Activated CD8-positive, alpha-beta T cell treated with anti-CD3 and anti-CD28 coated beads for 36 hours (primary cell): ENCODE results near the gene RETREG1. TPM values are rescaled to one million over a fixed set of nuclear protein-coding genes. Genes with fewer than 3 reads are reported as not detected.

Experiments used
- ATAC-seq: fragments of 200-7000 bp; cut with Tn5 transposase; one replicate; pipeline ENCODE4 v1.10.0; 2021; ENCODE audit warnings: mild to moderate bottlenecking, moderate library complexity
- CTCF ChIA-PET: fragments of 350-600 bp; sonication (Branson Sonifier 250); formaldehyde crosslinking; loops from one replicate; lab custom pipeline; 2021; ENCODE audit warnings: antibody characterized with exemption; lab: Charles Lee
- POLR2A ChIA-PET: fragments of 350-600 bp; sonication (Branson Sonifier 250); formaldehyde crosslinking; loops from one replicate; lab custom pipeline; 2021; ENCODE audit warnings: antibody characterized with exemption; lab: Charles Lee
- DNase-seq: peaks from one replicate; pipeline ENCODE4 v3.0.0-alpha.2; 2020
- H3K27ac Mint-ChIP-seq: one replicate; pipeline ENCODE4 v1.8.0; 2021; ENCODE audit warnings: mild to moderate bottlenecking, mixed read lengths
- H3K27me3 Mint-ChIP-seq: one replicate; pipeline ENCODE4 v1.8.0; 2021; ENCODE audit warnings: mixed read lengths
- H3K36me3 Mint-ChIP-seq: one replicate; pipeline ENCODE4 v1.8.0; 2021; ENCODE audit warnings: low read depth, mixed read lengths
- H3K4me1 Mint-ChIP-seq: one replicate; pipeline ENCODE4 v1.8.0; 2021; ENCODE audit warnings: low read depth, mixed read lengths
- H3K4me3 Mint-ChIP-seq: one replicate; pipeline ENCODE4 v1.8.0; 2021; ENCODE audit warnings: mild to moderate bottlenecking, moderate library complexity, mixed read lengths
- H3K9me3 Mint-ChIP-seq: one replicate; pipeline ENCODE4 v1.8.0; 2021; ENCODE audit warnings: mixed read lengths
- CTCF ChIP-seq: fragments of 200-600 bp; IDR thresholded peaks from one replicate; pipeline ENCODE4 v1.8.0; 2022; ENCODE audit warnings: antibody characterized with exemption, mild to moderate bottlenecking
- intact Hi-C: fragments of 100-400 bp; cut with micrococcal nuclease; formaldehyde crosslinking; loops from one replicate; pipeline ENCODE4 v1.10.0; 2022
- total RNA-seq, 2 experiments: library from RNA; stranded (reverse); gene quantifications; one replicate each; pipeline ENCODE4 v1.2.3, GENCODE V29; 2021

The RETREG1 gene
- total RNA-seq, 2 experiments from 2014 or later, result 31.7 to 31.9 TPM

- ATAC-seq, result peak; percentile 88
- peaks cover 60% of the 10 kb centered on the region for H3K36me3 Mint-ChIP-seq
- H3K4me1 Mint-ChIP-seq, result peaks cover 56% of the 10 kb centered on the region
- peak overlapping the region; percentile 90 for H3K27ac Mint-ChIP-seq
- peak overlapping the region; percentile 22 for H3K4me3 Mint-ChIP-seq
- H3K9me3 Mint-ChIP-seq, result no peaks in the 10 kb centered on the region
- peak; percentile 61 for DNase-seq
- no peaks in the 10 kb centered on the region for H3K27me3 Mint-ChIP-seq
- intact Hi-C loops, result loop anchor here (5.0 kb wide), 1 partner anchor 299 kb away; no protein-coding TSS in a partner anchor
- peak; percentile 81 for TF ChIP-seq CTCF
- ChIA-PET CTCF (interaction anchor here (0.7 to 6.8 kb wide), 28 partner anchors 9 to 296 kb away, joined by 3 to 57 read pairs (median 4); partner anchors contain the start of genes RETREG1 and ZNF622), POLR2A (interaction anchor here (2.1 to 2.3 kb wide), 2 partner anchors 9 to 161 kb away, joined by 6 to 8 read pairs; partner anchors contain the start of gene RETREG1)
Observed at GRCh38 chr5:16456103-16456832, 160.5 kb downstream of the RETREG1 start.

GRCh38 chr5:16455668-16456067 lies 161.1 kb downstream of the RETREG1 start:
- Mint-ChIP-seq H3K4me1 (peaks cover 50% of the 10 kb centered on the region), H3K27ac (peak overlapping the region; percentile 90), H3K4me3 (peak overlapping the region; percentile 22), H3K36me3 (peaks cover 59% of the 10 kb centered on the region), H3K27me3 (no peaks in the 10 kb centered on the region), H3K9me3 (no peaks in the 10 kb centered on the region)
- intact Hi-C loops, result loop anchor here (5.0 kb wide), 1 partner anchor 298 kb away; no protein-coding TSS in a partner anchor
- ATAC-seq, result no peak
- no peak for DNase-seq
- TF ChIP-seq CTCF, result no peak
- CTCF ChIA-PET, result interaction anchor here (0.8 to 6.8 kb wide), 26 partner anchors 8 to 321 kb away, joined by 3 to 57 read pairs (median 5); partner anchors contain the start of genes RETREG1 and ZNF622
- POLR2A ChIA-PET, result interaction anchor here (2.1 kb wide), 1 partner anchor 9 kb away, joined by 8 read pairs; no protein-coding TSS in a partner anchor

GRCh38 chr5:16454686-16455085 lies 162.1 kb downstream of the RETREG1 start:
- POLR2A ChIA-PET, result no interaction called here
- no peaks in the 10 kb centered on the region for H3K9me3 Mint-ChIP-seq

GRCh38 chr5:16453609-16454008 lies 163.2 kb downstream of the RETREG1 start:
- ChIA-PET POLR2A (no interaction called here), CTCF (interaction anchor here (6.8 kb wide), 1 partner anchor 293 kb away, joined by 57 read pairs; no protein-coding TSS in a partner anchor)
- Mint-ChIP-seq H3K4me1 (peaks cover 33% of the 10 kb centered on the region), H3K9me3 (no peaks in the 10 kb centered on the region), H3K27me3 (no peaks in the 10 kb centered on the region), H3K4me3 (no peak overlapping the region), H3K36me3 (peaks cover 63% of the 10 kb centered on the region), H3K27ac (no peak overlapping the region)
- intact Hi-C loops, result no loop called here
- TF ChIP-seq CTCF, result no peak
- no peak for ATAC-seq
- no peak for DNase-seq

More at GRCh38 chr5:16454686-16455085, 162.1 kb downstream of the RETREG1 start:
- CTCF ChIA-PET, result interaction anchor here (0.9 to 6.8 kb wide), 9 partner anchors 11 to 322 kb away, joined by 3 to 57 read pairs (median 10); partner anchors contain the start of gene ZNF622
- intact Hi-C loops, result loop anchor here (5.0 kb wide), 1 partner anchor 297 kb away; no protein-coding TSS in a partner anchor
- Mint-ChIP-seq H3K4me1 (peaks cover 42% of the 10 kb centered on the region), H3K27ac (peak overlapping the region; percentile 0), H3K27me3 (no peaks in the 10 kb centered on the region), H3K36me3 (peaks cover 62% of the 10 kb centered on the region), H3K4me3 (no peak overlapping the region)
- DNase-seq, result no peak
- no peak for ATAC-seq
- no peak for TF ChIP-seq CTCF

- peaks cover 10% of the 10 kb centered on the region for H3K4me1 Mint-ChIP-seq
Observed at GRCh38 chr5:16450163-16450562, 166.6 kb downstream of the RETREG1 start.

More at GRCh38 chr5:16450163-16450562, 166.6 kb downstream of the RETREG1 start:
- no peak overlapping the region for H3K27ac Mint-ChIP-seq
- no peak for DNase-seq
- POLR2A ChIA-PET, result no interaction called here
- CTCF ChIA-PET, result no interaction called here
- intact Hi-C loops, result no loop called here
- H3K36me3 Mint-ChIP-seq, result peaks cover 57% of the 10 kb centered on the region
- no peaks in the 10 kb centered on the region for H3K27me3 Mint-ChIP-seq
- TF ChIP-seq CTCF, result no peak
- no peaks in the 10 kb centered on the region for H3K9me3 Mint-ChIP-seq
- H3K4me3 Mint-ChIP-seq, result no peak overlapping the region
- ATAC-seq, result no peak
